AG09309 (cell line): ENCODE measurements around the gene LIMS2.

Experiments
- DNase-seq: peaks from one replicate; pipeline ENCODE4 v3.0.0-alpha.2; 2010; ENCODE audit warnings: low read depth
- H3K4me3 ChIP-seq: 2 replicates; pipeline ENCODE4 v1.5.1; 2011; ENCODE audit warnings: mild to moderate bottlenecking, low read depth, low read length, moderate library complexity; ENCODE audit not compliant: control insufficient read depth
- CTCF ChIP-seq: IDR thresholded peaks from 2 replicates; pipeline ENCODE4 v1.5.1; 2011; ENCODE audit warnings: mild to moderate bottlenecking, low read depth, low read length, inconsistent platforms; ENCODE audit not compliant: insufficient read depth, control insufficient read depth; ENCODE audit errors: missing control alignments

LIMS2 gene

DNA sequence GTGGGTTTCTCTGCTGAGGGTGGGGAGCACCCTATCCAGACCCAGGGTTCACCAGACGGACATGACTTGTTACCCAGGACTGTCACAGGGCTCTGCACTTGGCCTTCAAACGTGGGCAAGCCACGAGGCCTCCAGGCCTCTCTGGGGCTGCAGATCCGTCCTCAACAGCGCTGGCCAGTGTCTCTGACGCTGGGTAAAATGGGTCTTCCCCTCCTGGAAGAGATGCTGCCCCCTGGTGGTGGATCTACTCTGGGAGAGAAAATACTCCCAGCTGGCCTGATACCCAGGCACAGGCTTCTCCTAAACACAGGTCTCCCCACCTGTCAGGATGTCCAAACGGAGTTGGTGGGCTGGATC is 25.7 kb downstream of the LIMS2 start:
- DNase-seq = peak; percentile 39
- H3K4me3 ChIP-seq = no peak overlapping the region
- TF ChIP-seq CTCF = peak; percentile 84

DNA sequence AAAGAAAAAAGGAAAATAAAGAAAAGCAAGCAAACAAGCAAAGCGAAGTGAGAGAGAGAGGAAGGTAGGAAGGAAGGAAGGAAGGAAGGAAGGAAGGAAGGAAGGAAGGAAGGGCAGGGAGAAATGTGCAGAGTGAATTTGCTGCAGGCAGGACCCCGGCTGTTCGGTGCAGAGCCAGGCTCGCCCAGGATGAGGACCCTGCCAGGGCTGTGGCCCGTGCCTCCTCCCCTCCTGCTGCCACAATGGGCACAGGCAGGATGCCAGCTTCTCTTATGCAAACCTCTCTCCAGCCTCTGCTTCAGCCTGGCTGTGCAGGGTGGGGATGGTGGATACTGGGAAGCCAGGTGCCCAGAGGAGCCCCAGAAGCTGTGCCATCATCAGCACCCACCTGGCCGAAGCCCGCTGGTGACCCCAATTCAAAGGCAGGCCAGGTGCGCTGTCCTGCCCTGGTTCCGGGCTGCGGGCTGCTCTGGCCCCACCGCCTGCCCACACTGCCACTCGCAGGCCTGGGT is 26.2 kb downstream of the LIMS2 start:
- no peak for TF ChIP-seq CTCF
- H3K4me3 ChIP-seq = no peak overlapping the region
- no peak for DNase-seq

- no peak for DNase-seq
- TF ChIP-seq CTCF = no peak
- H3K4me3 ChIP-seq = no peak overlapping the region
Measured at GRCh38 chr2:127648321-127648720, 27.0 kb downstream of the LIMS2 start.

DNA sequence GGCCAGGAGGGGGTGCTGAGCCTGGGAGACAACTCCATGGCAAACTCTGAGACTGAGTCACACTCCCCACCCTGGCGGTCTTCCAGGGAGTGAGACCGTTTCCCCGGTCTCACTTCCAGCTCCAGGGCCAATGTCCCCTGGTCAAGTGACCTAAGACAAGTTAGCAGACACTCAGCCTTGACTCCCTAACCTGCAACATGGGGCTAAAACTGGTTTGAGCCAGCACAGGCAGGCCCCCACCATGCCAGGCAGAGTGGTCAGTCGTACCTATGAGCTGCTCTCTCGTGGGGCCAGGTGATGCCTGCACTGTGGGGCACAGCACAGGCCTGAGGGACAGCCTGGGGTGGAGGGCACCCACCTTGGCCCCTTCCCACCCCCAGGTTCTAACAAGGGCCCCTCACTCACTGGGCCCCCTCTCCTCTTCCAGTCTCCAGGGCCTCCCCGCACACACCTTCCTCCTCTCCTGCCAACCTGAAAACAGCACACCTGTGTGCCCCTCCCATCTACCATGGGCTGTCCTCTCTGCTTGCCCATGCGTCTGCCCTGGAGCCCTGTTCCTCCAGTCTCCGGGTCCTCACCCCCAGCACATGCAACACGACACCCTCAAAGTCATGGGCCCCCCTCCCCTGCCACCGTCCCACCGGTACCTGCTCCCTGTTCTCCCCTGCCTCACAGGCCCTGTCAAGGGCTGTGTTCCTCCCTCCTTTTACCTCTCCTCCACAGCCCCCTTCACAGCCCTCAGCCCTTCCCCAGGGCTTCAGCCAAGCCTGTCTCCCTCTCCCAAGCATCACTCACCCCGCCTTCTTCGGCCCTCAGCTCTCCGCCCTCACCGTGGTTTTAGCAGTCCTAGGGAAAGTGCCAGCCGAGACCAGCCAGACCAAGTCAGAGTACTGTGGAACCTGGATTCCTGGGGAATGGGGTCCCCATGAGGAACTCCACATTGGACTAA is 27.8 kb downstream of the LIMS2 start:
- TF ChIP-seq CTCF = no peak
- no peak for DNase-seq

GRCh38 chr2:127646487-127647241 is 28.7 kb downstream of the LIMS2 start:
- DNase-seq = no peak
- no peak overlapping the region for H3K4me3 ChIP-seq
- TF ChIP-seq CTCF = no peak

More for the DNA sequence above, 27.8 kb downstream of the LIMS2 start:
- no peak overlapping the region for H3K4me3 ChIP-seq

DNA sequence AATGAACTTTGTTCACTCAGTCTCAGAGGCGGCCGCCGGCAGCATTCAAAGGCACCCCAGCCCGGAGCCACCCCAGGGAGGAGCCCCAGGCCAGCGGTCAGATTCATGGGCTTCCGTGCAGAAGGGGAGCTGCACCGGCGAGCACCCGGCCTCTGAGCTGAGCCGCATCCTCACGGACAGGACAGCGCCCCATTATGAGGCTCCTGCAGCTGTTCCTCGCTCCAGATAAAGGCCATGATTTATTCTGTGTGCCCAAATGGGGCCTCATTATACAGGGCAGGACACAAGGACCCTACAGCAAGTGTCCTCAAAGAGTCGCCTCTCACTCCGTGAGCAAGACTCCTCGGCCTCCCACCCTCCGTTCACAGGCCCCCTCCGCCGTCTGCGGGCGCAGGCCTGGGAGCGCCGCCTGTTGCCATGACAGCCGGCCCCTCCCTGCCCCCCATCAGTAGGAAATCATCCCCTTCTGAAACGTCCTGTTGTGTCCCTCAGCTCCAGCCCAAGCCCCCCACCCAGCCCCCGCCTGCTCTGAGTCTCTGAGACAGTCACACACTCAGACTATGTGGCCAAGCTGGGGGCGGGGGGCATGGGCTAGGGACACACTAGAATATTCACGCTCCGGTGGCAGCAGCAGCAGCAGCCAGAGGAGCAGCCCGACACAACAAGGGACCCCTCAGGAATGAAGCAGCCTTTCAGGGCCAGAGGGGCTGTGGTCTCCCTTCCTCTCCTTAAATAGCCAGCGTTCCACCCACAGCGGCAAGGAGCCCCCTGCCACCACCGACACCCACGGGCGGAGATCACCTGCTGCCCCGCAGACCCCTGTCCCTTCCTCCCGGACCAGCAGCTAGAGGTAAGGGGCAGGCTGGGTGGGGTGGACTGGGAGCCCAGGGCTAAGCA is 29.7 kb downstream of the LIMS2 start, which contains the start of gene GPR17:
TSS of gene GPR17 (plus strand) at position 759 of the 897 bp plus-strand sequence. CDS start 4,583 bp downstream, outside the sequence.
- DNase-seq = no peak
- H3K4me3 ChIP-seq = no peak within 1 kb of the TSS
- no peak for TF ChIP-seq CTCF
